Stimulated activated CD4-positive, alpha-beta T cell treated with anti-CD3 and anti-CD28 coated beads, Interleukin-4, amount 100 ng/mL, for 1 hour (primary cell): ENCODE data around the gene MSMB.
"Not testable (repeated sequence)": the region's sequence is repeated elsewhere in the genome, so short reads cannot be mapped to it uniquely, and the experiment has no call there.

Experiments used
- DNase-seq: peaks from one replicate; pipeline ENCODE4 v3.0.0-alpha.2; 2020

MSMB gene

DNA sequence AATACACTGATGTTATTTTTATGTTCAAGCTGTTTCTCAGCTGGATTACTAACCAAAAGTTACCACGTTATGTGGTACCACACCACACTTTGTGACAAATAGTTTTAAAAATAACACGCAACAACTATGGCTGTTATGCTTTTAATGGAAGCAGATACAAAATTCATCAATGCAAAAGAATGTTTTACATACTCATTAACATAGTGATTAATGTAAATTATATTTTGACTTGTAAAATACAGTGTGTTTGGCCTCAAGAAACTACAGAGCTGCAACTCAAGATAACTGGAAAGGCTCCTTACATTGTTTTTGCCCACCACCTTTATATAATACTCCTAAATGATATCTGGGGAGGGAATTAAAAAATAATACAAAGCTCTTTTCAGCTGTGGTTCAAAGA lies 41.1 kb downstream of the MSMB start:
- no peak for DNase-seq

DNA sequence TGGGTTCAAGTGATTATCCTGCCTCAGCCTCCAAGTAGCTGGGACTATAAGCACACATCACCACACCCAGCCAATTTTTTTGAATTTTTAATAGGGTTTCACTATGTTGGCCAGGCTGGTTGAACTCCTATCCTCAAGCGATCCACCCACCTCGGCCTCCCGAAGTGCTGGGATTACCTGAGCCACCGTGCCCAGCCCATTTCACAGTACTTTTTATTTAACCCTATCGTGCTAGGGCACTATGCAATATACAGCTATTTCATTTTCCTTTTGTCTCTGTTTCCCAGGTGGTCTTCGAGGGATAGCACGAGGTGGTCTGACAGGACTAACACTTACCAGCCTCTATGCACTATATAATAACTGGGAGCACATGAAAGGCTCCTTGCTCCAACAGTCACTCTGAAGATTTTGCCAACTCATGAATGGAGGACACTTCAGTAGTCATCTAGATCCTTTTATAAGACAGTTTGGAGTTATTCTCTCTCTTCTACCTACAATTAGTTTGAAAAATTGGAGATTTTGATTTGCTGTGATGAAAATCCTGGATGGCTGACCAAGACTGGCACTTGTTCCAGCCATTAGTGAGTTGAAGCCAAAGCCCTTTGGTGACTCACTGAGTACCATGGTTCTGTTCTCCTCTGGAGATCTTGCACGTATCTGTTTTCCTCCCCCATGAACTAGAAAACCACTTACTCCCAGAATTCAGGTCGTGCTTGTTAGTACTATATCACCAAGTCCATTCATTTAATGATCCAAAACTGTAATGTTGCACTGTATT lies 43.0 kb downstream of the MSMB start:
- no peak for DNase-seq

DNA sequence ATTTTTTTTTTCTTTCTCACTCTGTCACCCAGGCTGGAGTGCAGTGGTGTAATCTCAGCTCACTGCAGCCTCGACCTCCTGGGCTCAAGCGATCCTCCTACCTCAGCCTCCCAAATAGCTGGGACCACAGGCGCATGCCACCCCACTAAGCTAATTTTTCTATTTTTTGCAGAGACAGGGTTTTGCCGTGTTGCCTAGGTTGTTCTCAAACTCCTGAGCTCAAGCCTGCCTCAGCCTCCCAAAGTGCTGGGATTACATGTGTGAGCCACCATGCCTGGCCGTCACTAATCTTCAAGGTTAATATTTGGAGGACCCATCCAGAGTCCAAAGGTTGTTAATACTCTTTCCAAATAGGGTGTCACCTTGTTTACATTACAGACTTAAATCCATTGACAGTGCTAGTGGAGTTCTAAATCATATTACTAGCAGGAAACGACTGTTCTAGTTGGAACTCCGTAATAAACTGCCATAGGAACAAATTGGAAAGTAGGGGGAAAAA lies 43.8 kb downstream of the MSMB start:
- not testable (repeated sequence) for DNase-seq

DNA sequence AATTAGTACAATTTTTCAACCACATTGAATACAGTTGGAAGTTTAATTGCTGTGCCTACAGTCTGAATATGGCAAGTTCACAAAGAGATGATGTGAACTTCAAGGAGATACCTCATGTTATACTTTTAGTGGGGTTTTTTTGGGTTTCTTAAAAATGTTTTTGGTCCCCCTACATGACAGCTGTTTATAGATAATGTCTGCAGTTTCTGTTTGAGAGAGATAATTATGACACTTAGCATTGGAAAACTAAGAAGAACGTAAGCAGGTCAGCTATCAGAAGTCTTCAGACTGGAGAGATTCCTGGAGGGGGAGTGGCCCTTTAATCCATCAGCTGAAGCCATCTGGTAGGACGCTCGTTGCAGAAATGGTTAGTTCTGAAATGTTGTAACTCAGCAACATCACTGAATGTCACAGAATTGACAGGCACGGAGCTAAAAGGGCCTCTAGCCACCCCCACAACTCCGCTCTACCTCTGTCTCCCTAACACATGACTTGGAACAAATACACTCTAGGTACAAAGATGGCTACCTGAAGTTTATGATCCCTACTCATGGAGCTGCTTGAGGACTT lies 44.8 kb downstream of the MSMB start:
- DNase-seq = no peak

DNA sequence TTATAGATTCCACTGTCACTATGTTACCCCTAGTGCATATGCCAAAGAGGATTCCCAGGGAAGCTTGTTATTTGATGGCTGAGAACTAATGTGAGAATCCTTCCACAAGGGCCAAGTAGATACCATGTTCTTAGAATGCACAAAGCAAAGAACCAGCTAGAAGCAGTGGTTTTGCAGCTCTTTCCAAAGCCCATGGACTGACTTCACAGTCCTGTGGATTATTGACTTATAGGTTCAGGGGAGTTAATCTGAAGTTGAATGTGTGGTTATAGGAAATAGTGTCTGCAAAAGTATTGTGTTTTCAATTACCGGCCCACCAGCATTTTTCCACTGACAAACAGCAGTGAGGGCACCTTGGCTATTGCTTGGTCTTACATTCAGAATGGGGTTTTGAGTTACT lies 45.5 kb downstream of the MSMB start:
- no peak for DNase-seq

DNA sequence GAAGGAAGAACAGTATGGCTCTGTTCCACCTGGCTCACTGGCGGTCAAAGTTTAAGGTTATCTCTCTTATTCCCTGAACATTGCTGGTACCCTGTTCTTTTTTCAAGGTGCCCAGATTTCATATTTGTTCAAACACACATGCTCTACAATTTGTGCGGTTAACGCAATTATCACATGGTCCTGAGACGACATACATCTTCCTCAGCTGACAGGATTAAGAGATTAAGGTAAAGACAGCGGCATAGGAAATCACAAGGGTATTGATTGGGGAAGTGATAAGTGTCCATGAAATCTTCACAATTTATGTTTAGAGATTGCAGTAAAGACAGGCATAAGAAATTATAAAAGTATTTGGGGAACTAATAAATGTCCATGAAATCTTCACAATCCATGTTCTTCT lies 46.1 kb downstream of the MSMB start:
- not testable (repeated sequence) for DNase-seq

DNA sequence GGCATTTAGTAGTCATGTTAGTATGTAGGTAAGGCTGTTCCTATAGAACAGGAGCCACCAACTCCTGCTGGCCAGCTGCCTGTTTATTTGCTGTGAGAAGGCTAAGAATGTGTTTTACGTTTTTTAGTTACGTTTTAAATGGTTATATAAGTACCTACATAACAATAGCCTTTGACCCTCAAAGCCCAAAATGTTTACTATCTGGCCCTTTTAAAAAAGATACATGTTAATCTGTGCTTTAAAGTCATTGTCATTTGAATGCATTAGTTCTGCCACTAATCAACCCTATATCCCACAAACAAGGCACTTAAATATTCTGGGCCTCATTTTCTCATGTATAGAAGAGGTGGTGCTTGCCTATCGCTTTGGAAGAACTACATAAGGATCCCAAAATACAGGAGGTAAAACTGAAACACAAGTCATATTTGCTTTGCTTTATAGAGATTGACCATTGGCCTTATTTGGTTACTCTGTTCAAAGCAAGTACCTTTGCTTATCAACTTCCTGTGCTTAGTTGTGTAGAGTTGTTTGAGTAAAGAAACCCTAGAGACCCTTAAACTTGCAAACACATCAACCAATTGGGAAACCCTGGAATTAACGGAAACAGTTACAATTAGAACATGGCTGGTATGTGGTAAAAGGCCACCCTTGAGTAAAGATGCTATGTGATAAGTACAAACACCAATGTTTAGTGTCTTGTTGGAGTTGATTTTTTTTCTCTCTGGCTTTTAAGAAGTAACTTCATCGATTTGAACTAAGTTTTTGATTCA lies 47.9 kb downstream of the MSMB start:
- DNase-seq = no peak

DNA sequence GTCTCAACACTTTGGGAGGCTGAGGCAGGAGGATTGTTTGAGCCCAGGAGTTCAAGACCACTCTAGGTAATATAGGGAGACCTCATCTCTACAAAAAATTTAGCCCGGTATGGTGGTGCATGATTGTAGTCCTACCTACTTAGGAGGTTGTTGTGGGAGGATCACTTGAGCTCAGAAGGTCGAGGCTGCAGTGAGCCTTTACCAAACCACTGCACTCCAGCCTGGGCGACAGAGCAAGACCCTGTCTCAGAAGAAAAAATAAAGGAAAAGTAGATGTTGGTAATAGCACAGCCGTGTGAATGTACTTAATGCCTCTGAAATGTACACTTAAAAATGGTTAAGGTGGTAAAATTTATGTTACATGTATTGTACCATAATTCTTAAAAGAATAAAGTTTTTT lies 48.5 kb downstream of the MSMB start:
- no peak for DNase-seq

DNA sequence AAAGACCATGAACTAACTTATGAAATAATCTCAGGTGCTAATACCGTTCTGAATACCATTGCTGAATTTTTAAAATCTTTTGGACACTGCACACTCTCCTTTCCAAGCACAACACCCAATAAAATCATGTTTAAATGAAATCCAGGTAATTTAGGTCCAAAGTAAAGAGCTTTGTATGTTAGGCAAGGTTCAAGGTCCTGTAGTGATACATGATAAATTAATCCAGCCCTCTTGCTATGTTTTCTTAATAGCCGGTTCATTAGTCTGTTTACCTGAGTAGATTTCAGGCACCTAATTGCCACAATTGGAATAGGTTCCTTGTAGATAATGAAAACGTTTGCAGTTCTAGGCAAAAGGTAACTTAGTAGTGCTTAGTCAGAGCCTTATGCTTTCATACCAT lies 60.5 kb downstream of the MSMB start:
- DNase-seq = not testable (repeated sequence)

DNA sequence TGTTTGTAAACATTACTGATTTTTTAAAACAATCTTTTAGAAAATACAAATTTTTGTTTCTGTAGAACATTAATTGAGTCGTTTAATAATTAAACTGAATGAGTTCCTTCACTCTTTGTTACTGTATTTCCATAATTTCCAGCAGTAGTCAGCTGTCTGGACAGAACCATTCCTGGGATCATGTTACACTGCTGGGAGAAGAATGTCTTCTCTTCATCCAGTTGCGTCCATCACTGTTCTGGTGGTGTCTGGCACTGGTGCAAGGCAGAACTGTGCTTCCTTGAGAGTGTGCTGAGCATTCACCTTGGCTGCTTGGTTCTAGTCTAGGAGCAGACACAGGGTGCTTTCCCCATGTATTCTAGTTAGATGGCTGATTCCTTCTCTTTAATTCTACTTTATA lies 61.6 kb downstream of the MSMB start:
- not testable (repeated sequence) for DNase-seq

DNA sequence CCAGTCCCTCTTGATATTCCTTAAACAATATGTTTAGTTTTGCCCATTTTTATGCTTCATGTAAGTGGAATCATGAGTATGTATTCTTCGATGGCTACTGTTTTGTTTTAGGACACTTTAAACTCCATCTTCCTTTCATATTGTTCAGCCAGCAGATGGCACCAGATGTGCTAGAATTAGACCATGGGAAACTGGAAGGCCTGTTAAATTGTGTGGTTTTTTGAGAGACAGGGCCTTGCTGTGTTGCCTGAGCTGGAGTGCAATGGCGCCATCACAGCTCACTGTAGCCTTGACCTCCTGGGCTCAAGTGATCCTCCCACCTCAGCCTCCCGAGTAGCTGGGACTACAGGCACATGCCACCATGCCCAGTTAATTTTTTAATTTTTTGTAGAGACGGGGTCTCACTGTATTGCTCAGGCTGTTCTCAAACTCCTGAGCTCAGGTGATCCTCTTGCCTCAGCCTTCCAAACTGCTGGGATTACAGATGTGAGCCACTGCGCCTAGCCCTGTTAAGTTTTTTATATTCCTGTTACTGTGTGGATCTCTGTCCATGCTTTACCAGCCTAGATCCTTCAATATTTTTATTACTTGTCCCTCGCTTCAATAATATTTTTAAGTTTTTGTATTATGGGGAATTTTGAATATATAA lies 62.4 kb downstream of the MSMB start:
- DNase-seq = not testable (repeated sequence)
